Pericardium fibroblast (primary cell): ENCODE measurements around the gene POFUT2. TPM values are rescaled to one million over a fixed set of nuclear protein-coding genes. Genes with fewer than 3 reads are reported as not detected.

Source experiments
- total RNA-seq: library from RNA; depleted of rRNA; stranded (reverse); fragments of >200 nt; gene quantifications from 2 replicates; pipeline ENCODE4 v1.2.3, GENCODE V29; 2015

POFUT2 gene, protein sequence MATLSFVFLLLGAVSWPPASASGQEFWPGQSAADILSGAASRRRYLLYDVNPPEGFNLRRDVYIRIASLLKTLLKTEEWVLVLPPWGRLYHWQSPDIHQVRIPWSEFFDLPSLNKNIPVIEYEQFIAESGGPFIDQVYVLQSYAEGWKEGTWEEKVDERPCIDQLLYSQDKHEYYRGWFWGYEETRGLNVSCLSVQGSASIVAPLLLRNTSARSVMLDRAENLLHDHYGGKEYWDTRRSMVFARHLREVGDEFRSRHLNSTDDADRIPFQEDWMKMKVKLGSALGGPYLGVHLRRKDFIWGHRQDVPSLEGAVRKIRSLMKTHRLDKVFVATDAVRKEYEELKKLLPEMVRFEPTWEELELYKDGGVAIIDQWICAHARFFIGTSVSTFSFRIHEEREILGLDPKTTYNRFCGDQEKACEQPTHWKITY
- 30.8 and 38.2 TPM in 2 replicates for total RNA-seq

DNA sequence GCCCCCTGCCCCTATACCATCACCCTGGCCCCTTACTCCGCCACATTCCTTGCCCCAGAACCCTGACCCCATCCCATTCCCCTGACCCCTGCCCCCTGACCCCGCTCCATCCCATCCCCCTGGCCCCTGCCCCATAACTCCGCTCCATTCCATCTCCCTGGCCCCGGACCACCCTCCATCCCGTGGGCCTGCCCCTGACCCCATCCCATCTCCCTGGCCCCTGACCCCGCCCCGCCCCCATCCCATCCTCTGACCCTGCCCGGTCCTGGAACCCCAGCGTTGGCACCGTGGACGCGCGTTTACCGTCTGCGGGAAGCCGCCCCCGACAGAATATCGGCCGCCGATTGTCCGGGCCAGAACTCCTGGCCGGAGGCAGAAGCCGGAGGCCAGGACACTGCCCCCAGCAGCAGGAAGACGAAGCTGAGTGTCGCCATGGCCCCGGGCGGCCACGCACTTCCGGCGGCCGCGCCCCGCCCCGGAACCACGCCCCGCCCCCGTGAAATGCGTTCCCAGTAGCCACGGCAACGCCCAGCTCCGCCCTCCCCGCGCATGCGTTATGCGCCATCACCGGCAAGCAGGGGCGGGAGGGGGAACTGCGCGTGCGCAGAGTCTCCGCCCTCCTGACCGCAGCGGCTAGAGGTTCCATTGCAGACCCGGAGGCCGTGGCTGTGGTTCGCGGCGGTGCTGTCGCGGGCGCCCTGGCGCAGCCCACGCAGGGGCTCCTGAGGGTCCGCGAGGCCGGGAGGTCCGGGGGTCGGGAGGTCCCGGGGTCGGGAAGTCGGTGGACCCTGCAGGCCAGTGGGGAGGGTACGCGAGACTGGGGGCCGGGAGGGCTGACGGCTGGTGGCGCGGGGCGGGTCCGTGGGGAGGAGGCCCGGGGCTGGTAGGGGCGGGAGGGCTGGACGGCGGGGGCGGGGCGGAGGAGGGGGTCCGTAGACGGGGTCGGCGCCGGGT is at the start of gene POFUT2:
Gene POFUT2, minus strand, starts transcription at position 458 of the 954 bp plus-strand sequence. Its CDS starts 24 bp downstream, at position 434.

Other genes starting within 250 kb of the POFUT2 start
- gene ADARB1, start 213.3 kb downstream of the POFUT2 start, total RNA-seq, result 26.0 and 50.2 TPM in 2 replicates
- 192 and 240 TPM in 2 replicates for gene COL18A1, start 117.3 kb upstream of the POFUT2 start, total RNA-seq